Right lobe of liver (tissue), 6 donors: ENCODE results near the gene MT1X. TPM values are rescaled to one million over a fixed set of nuclear protein-coding genes. Genes with fewer than 3 reads are reported as not detected.

Source experiments
- ATAC-seq, 4 donors: fragments of 200-7000 bp; cut with Tn5 transposase; one replicate each; pipeline ENCODE4 v1.9.1; 2020; ENCODE audit warnings: mild to moderate bottlenecking in 4 of 4, moderate library complexity in 4 of 4
- DNase-seq, 3 donors: peaks; one replicate each; pipeline ENCODE4 v3.0.0-alpha.2; 2020
- H3K27ac ChIP-seq, 3 donors: fragments of 200-600 bp; one replicate each; pipeline ENCODE4 v1.8.0; 2022
- H3K27me3 ChIP-seq, 2 donors: fragments of 200-600 bp; one replicate each; pipeline ENCODE4 v1.8.0; 2022
- H3K36me3 ChIP-seq, 4 donors: fragments of 200-600 bp; sonication (generic) in 1 of 4; one replicate each; pipeline versions ENCODE4 v1.5.1 to v1.8.0; 2017 to 2022; ENCODE audit warnings: control low read depth in 1 of 4
- H3K4me1 ChIP-seq, 4 donors: fragments of 200-600 bp; sonication (generic) in 1 of 4; one replicate each; pipeline versions ENCODE4 v1.5.1 to v1.8.0; 2017 to 2022; ENCODE audit warnings: control low read depth in 1 of 4
- H3K4me3 ChIP-seq, 3 donors: fragments of 200-600 bp; one replicate each; pipeline ENCODE4 v1.8.0; 2022
- H3K9me3 ChIP-seq, 4 donors: fragments of 200-600 bp; sonication (generic) in 1 of 4; one replicate each; pipeline versions ENCODE4 v1.5.1 to v1.8.0; 2017 to 2022; ENCODE audit warnings: control low read depth in 1 of 4
- CTCF ChIP-seq, 4 donors: fragments of 200-600 bp in 3 of 4; fragments of 450-650 bp in 1 of 4; IDR thresholded peaks; one replicate each; pipeline versions ENCODE4 v1.5.1 to v1.8.0; 2016 to 2022; ENCODE audit warnings: antibody characterized with exemption in 4 of 4, mild to moderate bottlenecking in 2 of 4
- POLR2A ChIP-seq: fragments of 450-650 bp; IDR thresholded peaks from one replicate; pipeline ENCODE4 v1.6.1; 2017; ENCODE audit warnings: antibody characterized with exemption, mild to moderate bottlenecking
- WGBS: methylation state at CpG from one replicate; pipeline ENCODE4 v1.1.6; 2018; ENCODE audit warnings: low coverage, low lambda C conversion rate; ENCODE audit not compliant: insufficient coverage; ENCODE audit errors: missing lambda C conversion rate; 5-methylcytosine and 5-hydroxymethylcytosine counted together
- intact Hi-C, 2 donors: fragments of 100-400 bp; cut with DNase I; formaldehyde crosslinking; loops; one replicate each; pipeline versions ENCODE4 v1.11.2 to v1.14.1; 2022
- total RNA-seq, 6 experiments: library from RNA; depleted of rRNA in 2 of 6; stranded (reverse); fragments of >200 nt in 2 of 6; fragmentation: NEBNext Ultra II Directional in 3 of 6; extraction: Animal tissue kit (Norgen Biotek cat#: 25700) in 3 of 6; gene quantifications; one replicate each; pipeline versions ENCODE4 v1.1.0 to v1.2.4, GENCODE V29; 2016 to 2023
- donor health status: DM: no; HTN: yes; CAD: no.
- donor health status: DM: no; HTN: no; CAD: no.
- donor health status: DM: no; HTN: no; CAD: no.
- donor health status: DM: no; HTN: yes; CAD: no.
- donor health status: DM: no; HTN: yes; CAD: no.

MT1X gene
- total RNA-seq, 6 experiments from 2014 or later, result 808 to 2,440 (median 1,620) TPM

DNA sequence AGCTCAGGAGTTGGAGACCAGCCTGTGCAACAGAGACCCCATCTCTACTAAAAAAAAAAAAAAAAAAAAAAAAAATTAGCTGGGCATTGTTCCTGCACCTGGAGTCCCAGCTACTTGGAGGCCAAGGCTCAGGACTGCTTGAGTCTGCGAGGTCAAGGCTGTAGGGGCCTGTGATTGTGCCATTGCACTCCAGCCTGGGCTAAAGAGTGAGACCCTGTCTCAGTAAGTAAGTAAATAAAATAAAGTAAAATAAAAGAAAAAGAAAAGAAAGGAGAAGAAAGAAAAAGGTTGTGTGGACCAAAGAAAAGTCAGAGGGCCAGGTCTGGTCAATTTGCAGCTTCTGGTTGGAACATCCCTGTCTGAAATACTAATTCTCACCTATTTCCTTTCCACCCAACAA, 18.4 kb downstream of the MT1X start:
- Histone ChIP-seq H3K4me1 (no peaks in the 10 kb centered on the region), H3K27ac (no peak overlapping the region), H3K4me3 (no peak overlapping the region), H3K36me3 (no peaks in the 10 kb centered on the region), H3K27me3 (no peaks in the 10 kb centered on the region), H3K9me3 (no peaks in the 10 kb centered on the region)
- intact Hi-C loops, result no loop called here
- ATAC-seq (no peak), DNase-seq (no peak)
- 100% methylated on average over 1 of the region's 1 CpG for WGBS
- TF ChIP-seq POLR2A, result no peak
- TF ChIP-seq CTCF (IDR thresholded peaks at IDR 0.05), result no peak

DNA sequence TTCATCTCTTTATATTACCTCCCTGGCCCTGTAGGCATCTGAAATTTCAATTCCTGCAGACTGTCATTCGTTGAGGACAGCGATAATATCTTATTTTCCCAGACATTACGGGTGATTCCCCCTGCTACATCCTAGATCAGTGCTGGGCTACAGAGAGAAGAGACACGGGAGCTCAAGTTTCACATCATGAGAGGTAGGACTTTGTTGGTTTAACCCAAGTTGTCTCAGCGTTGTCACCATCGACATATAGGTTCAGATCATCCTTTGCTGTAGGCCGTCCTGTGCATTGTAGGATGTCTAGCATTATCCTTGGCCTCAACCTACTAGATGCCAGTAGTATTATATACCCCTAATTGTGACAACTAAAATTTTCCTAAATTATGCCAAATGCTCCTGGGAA, 19.3 kb downstream of the MT1X start:
- Histone ChIP-seq H3K4me3 (no peak overlapping the region), H3K36me3 (no peaks in the 10 kb centered on the region), H3K4me1 (no peaks in the 10 kb centered on the region), H3K27ac (no peak overlapping the region), H3K9me3 (no peaks in the 10 kb centered on the region), H3K27me3 (no peaks in the 10 kb centered on the region)
- no peak for ATAC-seq
- intact Hi-C loops, result no loop called here
- WGBS, result 70% methylated on average over 4 of the region's 7 CpGs
- TF ChIP-seq POLR2A (no peak), CTCF (IDR thresholded peaks at IDR 0.05) (no peak)
- DNase-seq, result no peak

DNA sequence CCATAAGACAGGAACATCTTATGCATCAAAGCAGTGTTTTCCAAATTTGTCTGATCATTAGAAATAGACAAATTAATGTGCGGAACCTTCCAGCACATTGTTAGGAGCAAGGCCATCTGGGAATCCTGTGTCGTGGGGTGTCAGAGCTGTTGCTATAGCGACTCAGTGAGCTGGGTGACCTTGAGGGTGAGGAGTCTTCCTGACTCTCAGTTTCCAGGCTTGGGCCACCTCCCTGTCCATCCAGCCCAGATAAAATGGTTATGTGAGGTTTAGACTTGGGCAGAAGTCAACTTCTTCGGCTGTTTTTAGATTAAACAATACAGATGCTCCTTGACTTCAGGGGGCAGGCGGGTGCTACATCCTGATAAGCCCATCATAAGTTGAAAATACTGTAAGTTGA, 20.6 kb downstream of the MT1X start:
- no peak overlapping the region for H3K27ac ChIP-seq
- TF ChIP-seq CTCF (IDR thresholded peaks at IDR 0.05) (no peak), POLR2A (no peak)
- H3K36me3 ChIP-seq, result no peaks in the 10 kb centered on the region
- WGBS, result 69% methylated on average over 4 of the region's 5 CpGs
- ATAC-seq (no peak), DNase-seq (no peak)
- H3K27me3 ChIP-seq, result no peaks in the 10 kb centered on the region
- H3K4me3 ChIP-seq, result no peak overlapping the region
- intact Hi-C loops, result no loop called here
- H3K9me3 ChIP-seq, result no peaks in the 10 kb centered on the region
- H3K4me1 ChIP-seq, result no peaks in the 10 kb centered on the region

GRCh38 chr16:56708525-56709442, 26.5 kb downstream of the MT1X start:
- ATAC-seq, result no peak
- WGBS, result 59% methylated on average over 9 of the region's 13 CpGs
- TF ChIP-seq POLR2A (no peak), CTCF (IDR thresholded peaks at IDR 0.05) (no peak)
- Histone ChIP-seq H3K4me1 (no peaks in the 10 kb centered on the region), H3K9me3 (no peaks in the 10 kb centered on the region), H3K36me3 (no peaks in the 10 kb centered on the region), H3K27me3 (no peaks in the 10 kb centered on the region), H3K27ac (no peak overlapping the region), H3K4me3 (no peak overlapping the region)
- no peak for DNase-seq
- intact Hi-C loops, result no loop called here
